ENCODE measurements around the gene AQP12B. TPM values are rescaled to one million over a fixed set of nuclear protein-coding genes. Genes with fewer than 3 reads are reported as not detected.
A peak's percentile ranks its signal among the peaks of the same experiment; 100 is the strongest.

Gene AQP12B
- total RNA-seq, 1 donor from 2014 or later, result not detected

GRCh38 chr2:240713928-240714746 is 31.5 kb upstream of the AQP12B start:
- no peaks in the 10 kb centered on the region for H3K9me3 Mint-ChIP-seq (ENCODE audit: low read depth)
- TF ChIP-seq CTCF (IDR thresholded peaks at IDR 0.05; ENCODE audit: unreplicated experiment), result no peak
- H3K4me1 Mint-ChIP-seq (ENCODE audit: low read depth), result no peaks in the 10 kb centered on the region
- peaks cover 2% of the 10 kb centered on the region for H3K36me3 Mint-ChIP-seq (ENCODE audit: insufficient read depth)
- no peak overlapping the region for H3K27ac Mint-ChIP-seq
- H3K4me3 Mint-ChIP-seq (ENCODE audit: low read depth), result no peak overlapping the region
- no peak for DNase-seq (ENCODE audit: low spot score, unreplicated experiment)
- H3K27me3 Mint-ChIP-seq, result no peaks in the 10 kb centered on the region

DNA sequence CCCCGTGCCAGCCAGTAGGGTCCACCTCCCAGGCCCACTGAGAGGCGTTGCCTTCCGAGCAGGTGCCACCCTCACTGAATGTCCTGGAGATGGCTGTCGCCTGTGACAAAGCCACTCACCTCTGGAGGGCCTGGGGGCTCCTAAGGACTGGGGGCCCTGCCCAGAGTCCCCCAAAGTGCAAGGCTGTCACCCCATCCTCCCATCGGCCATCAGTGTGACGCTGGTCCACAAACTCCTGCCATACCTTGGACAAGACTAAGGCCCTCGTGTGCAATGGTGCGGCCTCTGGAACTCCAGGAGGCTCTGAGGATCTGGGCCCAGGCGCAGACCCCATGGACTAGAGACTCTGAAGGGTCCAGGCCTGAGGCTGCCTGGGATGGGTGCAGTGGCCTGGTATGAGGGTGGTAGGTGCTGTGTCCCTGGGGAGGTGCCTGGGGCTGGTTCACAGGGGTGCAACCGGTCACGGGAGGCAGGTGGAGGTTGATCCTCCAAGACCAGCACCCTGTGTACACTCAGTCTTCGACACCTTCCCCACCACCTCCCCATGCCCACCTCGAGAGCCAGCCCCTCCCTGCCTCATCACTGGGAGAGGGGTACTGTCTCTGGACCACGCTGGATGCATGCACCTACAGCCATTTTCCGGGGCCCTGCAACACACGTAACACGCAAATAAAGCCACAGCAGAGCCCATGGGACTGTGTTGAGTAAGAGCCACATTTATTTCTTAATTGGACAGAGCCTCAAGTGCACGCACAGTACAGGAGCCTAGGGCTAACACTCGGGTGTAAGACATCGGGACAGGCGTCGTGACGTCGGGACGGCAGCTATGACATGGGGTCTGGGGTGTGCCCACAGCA is 30.6 kb upstream of the AQP12B start:
- Mint-ChIP-seq H3K9me3 (ENCODE audit: low read depth) (no peaks in the 10 kb centered on the region), H3K4me3 (ENCODE audit: low read depth) (no peak overlapping the region), H3K27ac (peak overlapping the region; percentile 64), H3K36me3 (ENCODE audit: insufficient read depth) (peaks cover 2% of the 10 kb centered on the region), H3K4me1 (ENCODE audit: low read depth) (no peaks in the 10 kb centered on the region), H3K27me3 (peaks cover 2% of the 10 kb centered on the region)
- DNase-seq (ENCODE audit: low spot score, unreplicated experiment), result no peak
- no peak for TF ChIP-seq CTCF (IDR thresholded peaks at IDR 0.05; ENCODE audit: unreplicated experiment)

- H3K27ac Mint-ChIP-seq, result no peak overlapping the region
- no peaks in the 10 kb centered on the region for H3K4me1 Mint-ChIP-seq (ENCODE audit: low read depth)
- H3K4me3 Mint-ChIP-seq (ENCODE audit: low read depth), result no peak overlapping the region
- no peak for TF ChIP-seq CTCF (IDR thresholded peaks at IDR 0.05; ENCODE audit: unreplicated experiment)
- peaks cover 11% of the 10 kb centered on the region for H3K27me3 Mint-ChIP-seq
- DNase-seq (ENCODE audit: low spot score, unreplicated experiment), result no peak
- no peaks in the 10 kb centered on the region for H3K9me3 Mint-ChIP-seq (ENCODE audit: low read depth)
- peaks cover 2% of the 10 kb centered on the region for H3K36me3 Mint-ChIP-seq (ENCODE audit: insufficient read depth)
Observed at GRCh38 chr2:240712121-240712520, 29.4 kb upstream of the AQP12B start.

- Mint-ChIP-seq H3K4me3 (ENCODE audit: low read depth) (no peak overlapping the region), H3K27ac (no peak overlapping the region), H3K9me3 (ENCODE audit: low read depth) (no peaks in the 10 kb centered on the region), H3K36me3 (ENCODE audit: insufficient read depth) (peaks cover 2% of the 10 kb centered on the region), H3K27me3 (peaks cover 14% of the 10 kb centered on the region), H3K4me1 (ENCODE audit: low read depth) (no peaks in the 10 kb centered on the region)
- no peak for TF ChIP-seq CTCF (IDR thresholded peaks at IDR 0.05; ENCODE audit: unreplicated experiment)
- no peak for DNase-seq (ENCODE audit: low spot score, unreplicated experiment)
Observed at GRCh38 chr2:240711701-240712100, 29.0 kb upstream of the AQP12B start.

DNA sequence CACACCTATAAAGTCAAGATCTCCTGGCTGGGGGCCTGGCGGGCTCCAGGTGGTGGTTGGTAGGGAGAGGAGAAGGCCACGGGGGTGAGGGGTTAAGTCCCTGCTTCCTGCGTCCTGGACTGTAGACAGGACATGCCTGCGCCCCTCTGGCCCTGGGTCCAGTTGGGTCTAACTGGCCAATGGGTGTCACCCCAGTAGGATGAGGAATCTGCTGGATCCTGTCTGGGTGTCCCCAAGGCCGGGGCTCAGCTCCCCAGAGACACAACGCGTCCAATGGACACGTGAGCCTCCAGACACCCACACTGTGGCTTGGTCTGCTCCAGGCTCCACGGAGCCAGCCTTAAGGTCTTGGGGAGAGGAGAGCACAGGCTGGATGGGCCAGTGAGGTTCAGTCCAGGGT is 28.6 kb upstream of the AQP12B start:
- Mint-ChIP-seq H3K4me3 (ENCODE audit: low read depth) (no peak overlapping the region), H3K9me3 (ENCODE audit: low read depth) (no peaks in the 10 kb centered on the region), H3K36me3 (ENCODE audit: insufficient read depth) (peaks cover 1% of the 10 kb centered on the region), H3K27ac (no peak overlapping the region), H3K4me1 (ENCODE audit: low read depth) (no peaks in the 10 kb centered on the region), H3K27me3 (peaks cover 14% of the 10 kb centered on the region)
- DNase-seq (ENCODE audit: low spot score, unreplicated experiment), result no peak
- no peak for TF ChIP-seq CTCF (IDR thresholded peaks at IDR 0.05; ENCODE audit: unreplicated experiment)

Data from progenitor cell of endocrine pancreas (in vitro differentiated cells).